Stimulated activated memory B cell treated with anti-CD40 and anti-IgM and Interleukin-4, amounts not matched to agents 10 μg/mL and 1 μg/mL and 100 μg/mL, for 72 hours (primary cell): ENCODE data around the gene HEATR1.

Experiments
- ATAC-seq: fragments of 150-1000 bp; cut with Tn5 transposase; 2 replicates; pipeline ENCODE4 v1.10.0; 2021
- H3K27ac Mint-ChIP-seq: one replicate; pipeline ENCODE4 v1.8.0; 2022; ENCODE audit warnings: mild to moderate bottlenecking, mixed read lengths
- H3K27me3 Mint-ChIP-seq: one replicate; pipeline ENCODE4 v1.8.0; 2022; ENCODE audit warnings: mixed read lengths
- H3K36me3 Mint-ChIP-seq: one replicate; pipeline ENCODE4 v1.8.0; 2022; ENCODE audit warnings: mixed read lengths
- H3K4me1 Mint-ChIP-seq: one replicate; pipeline ENCODE4 v1.8.0; 2022; ENCODE audit warnings: mixed read lengths
- H3K4me3 Mint-ChIP-seq: one replicate; pipeline ENCODE4 v1.8.0; 2022; ENCODE audit warnings: mild to moderate bottlenecking, moderate library complexity, mixed read lengths
- H3K9me3 Mint-ChIP-seq: one replicate; pipeline ENCODE4 v1.8.0; 2022; ENCODE audit warnings: mixed read lengths

HEATR1 gene

GRCh38 chr1:236603991-236604904 lies at the start of gene HEATR1:
TSS of gene HEATR1 (minus strand) at chr1:236604516. CDS start at chr1:236604095, 421 bp downstream.
- Mint-ChIP-seq H3K27me3 (peaks cover 10% of the 10 kb centered on the region), H3K4me1 (peaks cover 20% of the 10 kb centered on the region), H3K36me3 (peaks cover 18% of the 10 kb centered on the region), H3K4me3 (peak within 1 kb of the TSS; percentile 90), H3K9me3 (no peaks in the 10 kb centered on the region), H3K27ac (peak within 1 kb of the TSS; percentile 79)
- peak; percentile 96 for ATAC-seq

- Mint-ChIP-seq H3K36me3 (no peaks in the 10 kb centered on the region), H3K4me1 (no peaks in the 10 kb centered on the region), H3K27me3 (peaks cover 9% of the 10 kb centered on the region), H3K4me3 (no peak overlapping the region), H3K27ac (no peak overlapping the region), H3K9me3 (no peaks in the 10 kb centered on the region)
- ATAC-seq: no peak
Observed at GRCh38 chr1:236645016-236645680, 40.8 kb upstream of the HEATR1 start.

- H3K9me3 Mint-ChIP-seq: no peaks in the 10 kb centered on the region
- no peaks in the 10 kb centered on the region for H3K36me3 Mint-ChIP-seq
- H3K4me1 Mint-ChIP-seq: no peaks in the 10 kb centered on the region
- H3K27ac Mint-ChIP-seq: no peak overlapping the region
- no peak overlapping the region for H3K4me3 Mint-ChIP-seq
- H3K27me3 Mint-ChIP-seq: no peaks in the 10 kb centered on the region
- ATAC-seq: no peak
Observed at GRCh38 chr1:236642763-236643162, 38.4 kb upstream of the HEATR1 start.

GRCh38 chr1:236639686-236640085 lies 35.4 kb upstream of the HEATR1 start:
- Mint-ChIP-seq H3K36me3 (no peaks in the 10 kb centered on the region), H3K9me3 (no peaks in the 10 kb centered on the region), H3K4me3 (no peak overlapping the region), H3K4me1 (no peaks in the 10 kb centered on the region), H3K27me3 (peaks cover 15% of the 10 kb centered on the region), H3K27ac (no peak overlapping the region)
- ATAC-seq: no peak

GRCh38 chr1:236638945-236639344 lies 34.6 kb upstream of the HEATR1 start:
- H3K36me3 Mint-ChIP-seq: no peaks in the 10 kb centered on the region
- ATAC-seq: no peak

GRCh38 chr1:236636017-236636416 lies 31.7 kb upstream of the HEATR1 start:
- H3K27me3 Mint-ChIP-seq: peaks cover 35% of the 10 kb centered on the region
- H3K36me3 Mint-ChIP-seq: no peaks in the 10 kb centered on the region
- no peak overlapping the region for H3K27ac Mint-ChIP-seq
- peaks cover 9% of the 10 kb centered on the region for H3K9me3 Mint-ChIP-seq
- H3K4me1 Mint-ChIP-seq: no peaks in the 10 kb centered on the region
- no peak for ATAC-seq
- H3K4me3 Mint-ChIP-seq: no peak overlapping the region

More at GRCh38 chr1:236638945-236639344, 34.6 kb upstream of the HEATR1 start:
- Mint-ChIP-seq H3K27me3 (peaks cover 22% of the 10 kb centered on the region), H3K9me3 (no peaks in the 10 kb centered on the region), H3K27ac (no peak overlapping the region), H3K4me3 (no peak overlapping the region), H3K4me1 (no peaks in the 10 kb centered on the region)

- peaks cover 44% of the 10 kb centered on the region for H3K27me3 Mint-ChIP-seq
- no peak overlapping the region for H3K27ac Mint-ChIP-seq
- no peaks in the 10 kb centered on the region for H3K36me3 Mint-ChIP-seq
- H3K4me1 Mint-ChIP-seq: no peaks in the 10 kb centered on the region
- no peak overlapping the region for H3K4me3 Mint-ChIP-seq
- H3K9me3 Mint-ChIP-seq: peaks cover 10% of the 10 kb centered on the region
- ATAC-seq: no peak
Observed at GRCh38 chr1:236627727-236628408, 23.6 kb upstream of the HEATR1 start.

- Mint-ChIP-seq H3K36me3 (no peaks in the 10 kb centered on the region), H3K9me3 (peaks cover 16% of the 10 kb centered on the region), H3K4me1 (no peaks in the 10 kb centered on the region), H3K27ac (no peak overlapping the region), H3K27me3 (peaks cover 38% of the 10 kb centered on the region), H3K4me3 (no peak overlapping the region)
- no peak for ATAC-seq
Observed at GRCh38 chr1:236623371-236624166, 19.3 kb upstream of the HEATR1 start.

- Mint-ChIP-seq H3K27ac (no peak overlapping the region), H3K9me3 (peaks cover 16% of the 10 kb centered on the region), H3K4me3 (no peak overlapping the region), H3K27me3 (peaks cover 30% of the 10 kb centered on the region), H3K36me3 (no peaks in the 10 kb centered on the region), H3K4me1 (no peaks in the 10 kb centered on the region)
- no peak for ATAC-seq
Observed at GRCh38 chr1:236622407-236622806, 18.1 kb upstream of the HEATR1 start.

GRCh38 chr1:236619398-236619797 lies 15.1 kb upstream of the HEATR1 start:
- H3K4me1 Mint-ChIP-seq: no peaks in the 10 kb centered on the region
- no peak overlapping the region for H3K27ac Mint-ChIP-seq
- no peak for ATAC-seq
- peaks cover 20% of the 10 kb centered on the region for H3K27me3 Mint-ChIP-seq
- peaks cover 11% of the 10 kb centered on the region for H3K9me3 Mint-ChIP-seq
- H3K4me3 Mint-ChIP-seq: no peak overlapping the region
- no peaks in the 10 kb centered on the region for H3K36me3 Mint-ChIP-seq

GRCh38 chr1:236618507-236618906 lies 14.2 kb upstream of the HEATR1 start:
- Mint-ChIP-seq H3K36me3 (no peaks in the 10 kb centered on the region), H3K27me3 (peaks cover 20% of the 10 kb centered on the region), H3K9me3 (peaks cover 11% of the 10 kb centered on the region), H3K4me3 (no peak overlapping the region), H3K4me1 (no peaks in the 10 kb centered on the region), H3K27ac (no peak overlapping the region)
- ATAC-seq: no peak

- H3K27me3 Mint-ChIP-seq: peaks cover 43% of the 10 kb centered on the region
- no peak for ATAC-seq
- H3K27ac Mint-ChIP-seq: no peak overlapping the region
- peaks cover 2% of the 10 kb centered on the region for H3K9me3 Mint-ChIP-seq
- no peaks in the 10 kb centered on the region for H3K4me1 Mint-ChIP-seq
- H3K36me3 Mint-ChIP-seq: no peaks in the 10 kb centered on the region
- no peak overlapping the region for H3K4me3 Mint-ChIP-seq
Observed at GRCh38 chr1:236615399-236616148, 11.3 kb upstream of the HEATR1 start.

GRCh38 chr1:236612349-236612748 lies 8.0 kb upstream of the HEATR1 start:
- Mint-ChIP-seq H3K27me3 (peaks cover 55% of the 10 kb centered on the region), H3K36me3 (no peaks in the 10 kb centered on the region), H3K4me1 (no peaks in the 10 kb centered on the region), H3K27ac (no peak overlapping the region), H3K9me3 (peaks cover 2% of the 10 kb centered on the region), H3K4me3 (no peak overlapping the region)
- no peak for ATAC-seq
